CD8-positive, alpha-beta memory T cell (primary cell): Measurements from ENCODE around the gene AGAP2. TPM values are rescaled to one million over a fixed set of nuclear protein-coding genes. Genes with fewer than 3 reads are reported as not detected.
A peak's percentile ranks its signal among the peaks of the same experiment; 100 is the strongest.

Experiments
- CTCF ChIA-PET: fragments of 350-600 bp; sonication (Branson Sonifier 250); formaldehyde crosslinking; loops from one replicate; lab custom pipeline; 2021; ENCODE audit warnings: antibody characterized with exemption; lab: Charles Lee
- POLR2A ChIA-PET: fragments of 350-600 bp; sonication (Branson Sonifier 250); formaldehyde crosslinking; loops from one replicate; lab custom pipeline; 2021; ENCODE audit warnings: antibody characterized with exemption; lab: Charles Lee
- DNase-seq, 5 donors: peaks; one replicate each; pipeline versions ENCODE4 v3.0.0 to v3.0.0-alpha.2; 2020 to 2022; ENCODE audit warnings: mixed read lengths in 1 of 5
- H3K27ac ChIP-seq: one replicate; pipeline ENCODE4 v1.7.0; 2013; ENCODE audit warnings: low read depth, mild to moderate bottlenecking, low read length, moderate library complexity
- H3K27me3 ChIP-seq: 2 replicates; pipeline ENCODE4 v1.7.0; 2013; ENCODE audit warnings: low read length, mild to moderate bottlenecking; ENCODE audit not compliant: insufficient read depth, poor library complexity, severe bottlenecking
- H3K36me3 ChIP-seq: 2 replicates; pipeline ENCODE4 v1.7.0; 2013; ENCODE audit warnings: mild to moderate bottlenecking, low read length, moderate library complexity; ENCODE audit not compliant: insufficient read depth
- H3K4me1 ChIP-seq: 2 replicates; pipeline ENCODE4 v1.7.0; 2013; ENCODE audit warnings: mild to moderate bottlenecking, low read length, moderate library complexity; ENCODE audit not compliant: insufficient read depth
- H3K4me3 ChIP-seq: 2 replicates; pipeline ENCODE4 v1.7.0; 2013; ENCODE audit warnings: mild to moderate bottlenecking, low read length
- H3K9me3 ChIP-seq: 2 replicates; pipeline ENCODE4 v1.7.0; 2013; ENCODE audit warnings: mild to moderate bottlenecking, low read length
- H3K27ac Mint-ChIP-seq, 8 donors: one replicate each; pipeline ENCODE4 v1.8.0; 2020 to 2021; ENCODE audit warnings: mixed read lengths in 8 of 8, mild to moderate bottlenecking in 6 of 8, inconsistent platforms in 3 of 8, moderate library complexity in 3 of 8
- H3K27me3 Mint-ChIP-seq, 2 donors: one replicate each; pipeline ENCODE4 v1.8.0; 2020 to 2021; ENCODE audit warnings: mixed read lengths in 2 of 2, mild to moderate bottlenecking in 1 of 2, moderate library complexity in 1 of 2
- H3K36me3 Mint-ChIP-seq, 3 donors: one replicate each; pipeline ENCODE4 v1.8.0; 2020 to 2021; ENCODE audit warnings: mixed read lengths in 3 of 3, inconsistent platforms in 1 of 3, mild to moderate bottlenecking in 1 of 3
- H3K4me1 Mint-ChIP-seq, 3 donors: one replicate each; pipeline ENCODE4 v1.8.0; 2020 to 2021; ENCODE audit warnings: mixed read lengths in 3 of 3, inconsistent platforms in 1 of 3, mild to moderate bottlenecking in 1 of 3
- H3K4me3 Mint-ChIP-seq, 7 donors: one replicate each; pipeline ENCODE4 v1.8.0; 2020 to 2021; ENCODE audit warnings: mixed read lengths in 7 of 7, mild to moderate bottlenecking in 6 of 7, moderate library complexity in 4 of 7, inconsistent platforms in 2 of 7
- H3K9me3 Mint-ChIP-seq, 5 donors: one replicate each; pipeline ENCODE4 v1.8.0; 2020 to 2022; ENCODE audit warnings: mixed read lengths in 5 of 5, mild to moderate bottlenecking in 3 of 5, moderate library complexity in 2 of 5, inconsistent platforms in 1 of 5
- polyA plus RNA-seq: library from polyadenylated mRNA; unstranded; fragments of 300-500 nt; fragmentation: Illumina TruSeq; gene quantifications from one replicate; pipeline ENCODE4 v1.2.3, GENCODE V29; 2021
- total RNA-seq, 2 experiments: library from RNA; stranded (reverse); gene quantifications; one replicate each; pipeline ENCODE4 v1.2.3, GENCODE V29; 2021

The AGAP2 gene
- total RNA-seq (10 to 100 TPM; 29.9 to 31.7 TPM), polyA plus RNA-seq (6.4 TPM)

GRCh38 chr12:57738661-57739237 is at the start of gene AGAP2:
AGAP2 (minus strand) TSS chr12:57738742; CDS start chr12:57738246, 496 bp downstream.
- Histone ChIP-seq H3K9me3 (no peaks in the 10 kb centered on the region), H3K4me1 (peaks cover 42% of the 10 kb centered on the region), H3K27me3 (no peaks in the 10 kb centered on the region), H3K27ac (peak within 1 kb of the TSS; percentile 95), H3K4me3 (no peak within 1 kb of the TSS), H3K36me3 (peaks cover 18% of the 10 kb centered on the region)
- Mint-ChIP-seq H3K9me3 (no peaks in the 10 kb centered on the region), H3K27me3 (peaks cover 0 to 5% of the 10 kb centered on the region in 2 donors), H3K27ac (peak within 1 kb of the TSS; percentile 80 to 97 (median 95)), H3K4me1 (peaks cover 46 to 67% (median 47%) of the 10 kb centered on the region in 3 donors), H3K36me3 (peaks cover 7 to 53% (median 12%) of the 10 kb centered on the region in 3 donors), H3K4me3 (peak within 1 kb of the TSS; percentile 62 to 84 (median 77))
- POLR2A ChIA-PET = no interaction called here
- CTCF ChIA-PET = no interaction called here
- peak in 1 of 5 donors; percentile 46 for DNase-seq

GRCh38 chr12:57783861-57784260 is 45.3 kb upstream of the AGAP2 start:
- peak overlapping the region; percentile 11 to 98 (median 58) for H3K27ac Mint-ChIP-seq
- CTCF ChIA-PET = interaction anchor here (0.8 to 4.1 kb wide), 7 partner anchors 12 to 119 kb away, joined by 3 to 24 read pairs (median 4); partner anchors contain the start of genes EEF1AKMT3 and METTL1
- Histone ChIP-seq H3K36me3 (peaks cover 22% of the 10 kb centered on the region), H3K9me3 (no peaks in the 10 kb centered on the region), H3K4me1 (peaks cover 40% of the 10 kb centered on the region), H3K27ac (no peak overlapping the region), H3K4me3 (no peak overlapping the region), H3K27me3 (no peaks in the 10 kb centered on the region)
- H3K36me3 Mint-ChIP-seq = peaks cover 3 to 47% (median 12%) of the 10 kb centered on the region in 3 donors
- H3K27me3 Mint-ChIP-seq = peaks cover 0 to 3% of the 10 kb centered on the region in 2 donors
- no peak for DNase-seq
- peak overlapping the region; percentile 72 to 100 (median 82) for H3K4me3 Mint-ChIP-seq
- peaks cover 45 to 55% (median 48%) of the 10 kb centered on the region in 3 donors for H3K4me1 Mint-ChIP-seq
- no peaks in the 10 kb centered on the region for H3K9me3 Mint-ChIP-seq
- POLR2A ChIA-PET = no interaction called here

- Mint-ChIP-seq H3K27ac (peak overlapping the region in 6 of 8 donors; percentile 98 to 100 (median 99)), H3K4me1 (peaks cover 45 to 55% (median 48%) of the 10 kb centered on the region in 3 donors), H3K9me3 (no peaks in the 10 kb centered on the region), H3K36me3 (peaks cover under 1 to 43% (median 12%) of the 10 kb centered on the region in 3 donors), H3K27me3 (peaks cover 0 to 3% of the 10 kb centered on the region in 2 donors), H3K4me3 (peak overlapping the region; percentile 99 to 100 (median 100))
- ChIA-PET POLR2A (interaction anchor here (0.6 to 1.5 kb wide), 5 partner anchors 27 to 1445 kb away, joined by 3 to 7 read pairs (median 3); partner anchors contain the start of genes CTDSP2 and IL23A), CTCF (interaction anchor here (0.7 to 4.1 kb wide), 18 partner anchors 10 to 221 kb away, joined by 3 to 24 read pairs (median 4); partner anchors contain the start of genes CTDSP2, EEF1AKMT3, MARCHF9 and METTL1)
- H3K27me3 ChIP-seq = no peaks in the 10 kb centered on the region
- H3K36me3 ChIP-seq = peaks cover 22% of the 10 kb centered on the region
- no peaks in the 10 kb centered on the region for H3K9me3 ChIP-seq
- H3K4me1 ChIP-seq = peaks cover 40% of the 10 kb centered on the region
- DNase-seq = no peak
- H3K4me3 ChIP-seq = peak overlapping the region; percentile 99
- H3K27ac ChIP-seq = peak overlapping the region; percentile 95
These were observed 44.9 kb upstream of the AGAP2 start for GRCh38 chr12:57783466-57783801.

GRCh38 chr12:57782608-57783465 is 44.3 kb upstream of the AGAP2 start, which contains the start of gene TSFM:
TSFM (plus strand) TSS chr12:57782787; CDS start chr12:57782802, 15 bp downstream.
- Histone ChIP-seq H3K4me3 (peak within 1 kb of the TSS; percentile 99), H3K4me1 (peaks cover 40% of the 10 kb centered on the region), H3K27ac (peak within 1 kb of the TSS; percentile 95), H3K27me3 (no peaks in the 10 kb centered on the region), H3K36me3 (peaks cover 22% of the 10 kb centered on the region), H3K9me3 (no peaks in the 10 kb centered on the region)
- Mint-ChIP-seq H3K9me3 (no peaks in the 10 kb centered on the region), H3K36me3 (peaks cover 0 to 37% (median 12%) of the 10 kb centered on the region in 3 donors), H3K27ac (peak within 1 kb of the TSS; percentile 98 to 100 (median 99)), H3K4me3 (peak within 1 kb of the TSS; percentile 99 to 100 (median 100)), H3K4me1 (peaks cover 45 to 55% (median 51%) of the 10 kb centered on the region in 3 donors), H3K27me3 (peaks cover 0 to 3% of the 10 kb centered on the region in 2 donors)
- ChIA-PET POLR2A (interaction anchor here (0.6 to 1.5 kb wide), 6 partner anchors 11 to 1445 kb away, joined by 3 to 7 read pairs (median 4); partner anchors contain the start of genes CTDSP2, EEF1AKMT3 and IL23A), CTCF (interaction anchor here (0.7 to 4.1 kb wide), 21 partner anchors 8 to 221 kb away, joined by 3 to 24 read pairs (median 4); partner anchors contain the start of genes CTDSP2, EEF1AKMT3, MARCHF9 and METTL1)
- peak; percentile 91 to 98 (median 94) for DNase-seq

- H3K9me3 Mint-ChIP-seq = no peaks in the 10 kb centered on the region
- H3K27ac Mint-ChIP-seq = peak overlapping the region; percentile 98 to 100 (median 99)
- H3K4me3 Mint-ChIP-seq = peak overlapping the region; percentile 99 to 100 (median 100)
- ChIA-PET POLR2A (interaction anchor here (1.4 to 1.9 kb wide), 3 partner anchors 10 to 63 kb away, joined by 5 to 7 read pairs (median 6); partner anchors contain the start of genes EEF1AKMT3 and METTL1), CTCF (interaction anchor here (0.8 to 4.1 kb wide), 12 partner anchors 9 to 123 kb away, joined by 3 to 24 read pairs (median 6); partner anchors contain the start of genes CTDSP2, EEF1AKMT3, MARCHF9 and METTL1)
- peaks cover 0 to 3% of the 10 kb centered on the region in 2 donors for H3K27me3 Mint-ChIP-seq
- peaks cover 45 to 55% (median 51%) of the 10 kb centered on the region in 3 donors for H3K4me1 Mint-ChIP-seq
- peak overlapping the region; percentile 95 for H3K27ac ChIP-seq
- H3K36me3 ChIP-seq = peaks cover 20% of the 10 kb centered on the region
- peak overlapping the region; percentile 99 for H3K4me3 ChIP-seq
- peaks cover 0 to 31% (median 10%) of the 10 kb centered on the region in 3 donors for H3K36me3 Mint-ChIP-seq
- peaks cover 40% of the 10 kb centered on the region for H3K4me1 ChIP-seq
- no peaks in the 10 kb centered on the region for H3K9me3 ChIP-seq
- DNase-seq = no peak
- H3K27me3 ChIP-seq = no peaks in the 10 kb centered on the region
These were observed 43.7 kb upstream of the AGAP2 start for GRCh38 chr12:57782243-57782607.

GRCh38 chr12:57781801-57782200 is 43.3 kb upstream of the AGAP2 start:
- peaks cover 0 to 3% of the 10 kb centered on the region in 2 donors for H3K27me3 Mint-ChIP-seq
- ChIA-PET POLR2A (interaction anchor here (1.9 kb wide), 1 partner anchor 10 kb away, joined by 6 read pairs; the partner anchor contains the start of genes EEF1AKMT3 and METTL1), CTCF (interaction anchor here (0.8 to 4.1 kb wide), 10 partner anchors 9 to 124 kb away, joined by 3 to 24 read pairs (median 7); partner anchors contain the start of genes EEF1AKMT3, MARCHF9 and METTL1)
- Histone ChIP-seq H3K27me3 (no peaks in the 10 kb centered on the region), H3K36me3 (peaks cover 15% of the 10 kb centered on the region), H3K4me1 (peaks cover 40% of the 10 kb centered on the region), H3K4me3 (peak overlapping the region; percentile 99), H3K9me3 (no peaks in the 10 kb centered on the region), H3K27ac (no peak overlapping the region)
- H3K27ac Mint-ChIP-seq = peak overlapping the region; percentile 66 to 100 (median 99)
- peak overlapping the region; percentile 10 to 100 (median 99) for H3K4me3 Mint-ChIP-seq
- H3K36me3 Mint-ChIP-seq = peaks cover 0 to 27% (median 8%) of the 10 kb centered on the region in 3 donors
- peaks cover 45 to 55% (median 51%) of the 10 kb centered on the region in 3 donors for H3K4me1 Mint-ChIP-seq
- no peak for DNase-seq
- H3K9me3 Mint-ChIP-seq = no peaks in the 10 kb centered on the region

- peak overlapping the region; percentile 5 to 100 (median 99) for H3K4me3 Mint-ChIP-seq
- H3K27ac ChIP-seq = no peak overlapping the region
- POLR2A ChIA-PET = interaction anchor here (1.9 kb wide), 1 partner anchor 9 kb away, joined by 6 read pairs; the partner anchor contains the start of genes EEF1AKMT3 and METTL1
- H3K27me3 Mint-ChIP-seq = peaks cover 0 to 3% of the 10 kb centered on the region in 2 donors
- peaks cover under 1 to 22% (median 4%) of the 10 kb centered on the region in 3 donors for H3K36me3 Mint-ChIP-seq
- DNase-seq = peak in 1 of 5 donors; percentile 23
- H3K9me3 Mint-ChIP-seq = no peaks in the 10 kb centered on the region
- no peaks in the 10 kb centered on the region for H3K27me3 ChIP-seq
- H3K27ac Mint-ChIP-seq = peak overlapping the region; percentile 81 to 100 (median 99)
- no peaks in the 10 kb centered on the region for H3K9me3 ChIP-seq
- peak overlapping the region; percentile 99 for H3K4me3 ChIP-seq
- CTCF ChIA-PET = interaction anchor here (0.8 to 4.1 kb wide), 10 partner anchors 8 to 124 kb away, joined by 3 to 24 read pairs (median 7); partner anchors contain the start of genes EEF1AKMT3, MARCHF9 and METTL1
- H3K4me1 ChIP-seq = peaks cover 40% of the 10 kb centered on the region
- H3K36me3 ChIP-seq = peaks cover 10% of the 10 kb centered on the region
- peaks cover 43 to 51% (median 51%) of the 10 kb centered on the region in 3 donors for H3K4me1 Mint-ChIP-seq
These were observed 42.7 kb upstream of the AGAP2 start for GRCh38 chr12:57781244-57781643.
